H1 (cell line): Measurements from ENCODE around the gene GPRASP2. TPM values are rescaled to one million over a fixed set of nuclear protein-coding genes. Genes with fewer than 3 reads are reported as not detected.

ENCODE experiments used
- E2F6 ChIP-seq: IDR thresholded peaks from 2 replicates; pipeline ENCODE4 v1.6.1; 2012; ENCODE audit warnings: inconsistent platforms
- EGR1 ChIP-seq: IDR thresholded peaks from 2 replicates; pipeline ENCODE4 v1.6.1; 2011; ENCODE audit warnings: low read depth, low read length, borderline replicate concordance
- EZH2 ChIP-seq: fragments of 200-600 bp; sonication (generic); IDR thresholded peaks from 2 replicates; pipeline ENCODE4 v1.7.1; 2012; ENCODE audit warnings: low read depth, mild to moderate bottlenecking, moderate library complexity, low read length, inconsistent platforms; ENCODE audit not compliant: severe bottlenecking
- GTF2F1 ChIP-seq: IDR thresholded peaks from 2 replicates; pipeline ENCODE4 v1.6.1; 2012; ENCODE audit warnings: low read depth, low read length, improper control_type of control experiment, borderline replicate concordance
- KDM5A ChIP-seq: fragments of 200-600 bp; IDR thresholded peaks from 2 replicates; pipeline ENCODE4 v1.7.1; 2012; ENCODE audit warnings: mild to moderate bottlenecking, low read length, inconsistent platforms, mixed read lengths
- PHF8 ChIP-seq: fragments of 200-600 bp; sonication (generic); conservative IDR thresholded peaks from 2 replicates; pipeline ENCODE4 v1.7.1; 2012; ENCODE audit warnings: low read depth, mild to moderate bottlenecking, inconsistent platforms, low read length, moderate library complexity
- RFX5 ChIP-seq: IDR thresholded peaks from 2 replicates; pipeline ENCODE4 v1.6.1; 2011; ENCODE audit warnings: low read depth, low read length, improper control_type of control experiment, borderline replicate concordance
- RNF2 ChIP-seq: fragments of 200-900, 300-1000 bp; sonication (generic); IDR thresholded peaks from 2 replicates; pipeline ENCODE4 v1.7.1; 2016; ENCODE audit warnings: borderline replicate concordance, low read depth, mild to moderate bottlenecking, antibody characterized with exemption, low read length; ENCODE audit not compliant: poor library complexity, severe bottlenecking; ENCODE audit errors: missing control alignments
- SAP30 ChIP-seq: fragments of 300-600 bp; sonication (generic); IDR thresholded peaks from 2 replicates; pipeline ENCODE4 v1.7.1; 2012; ENCODE audit warnings: low read length, moderate library complexity, mild to moderate bottlenecking, inconsistent platforms; ENCODE audit not compliant: insufficient read depth, insufficient replicate concordance
- TCF12 ChIP-seq: IDR thresholded peaks from 2 replicates; pipeline ENCODE4 v1.6.1; 2011; ENCODE audit warnings: low read depth, mild to moderate bottlenecking, low read length
- polyA plus RNA-seq, 7 experiments: library from polyadenylated mRNA; depleted of rRNA in 3 of 7; stranded (reverse) in 5 of 7; unstranded in 2 of 7; fragments of >200 nt in 5 of 7; fragments of 200-250 nt in 2 of 7; gene quantifications; 1 replicate in 5 of 7; 2 replicates in 1 of 7; 4 replicates in 1 of 7; pipeline versions ENCODE4 v1.2.1 to v1.2.3, GENCODE V29; 2011 to 2013; ENCODE audit warnings: missing spikeins in 2 of 7, mixed read lengths in 2 of 7
- total RNA-seq: library from RNA; stranded (reverse); fragmentation: NEBNext Ultra II Directional; extraction: Animal tissue kit (Norgen Biotek cat#: 25700); gene quantifications from 2 replicates; pipeline ENCODE4 v1.2.1, GENCODE V29; 2021

GPRASP2 gene
- total and polyA plus RNA-seq, 2 of the 8 experiments (the other 6 are each of a cell fraction or from before 2014, with no cell fraction given): 8.0 to 15.7 TPM

DNA sequence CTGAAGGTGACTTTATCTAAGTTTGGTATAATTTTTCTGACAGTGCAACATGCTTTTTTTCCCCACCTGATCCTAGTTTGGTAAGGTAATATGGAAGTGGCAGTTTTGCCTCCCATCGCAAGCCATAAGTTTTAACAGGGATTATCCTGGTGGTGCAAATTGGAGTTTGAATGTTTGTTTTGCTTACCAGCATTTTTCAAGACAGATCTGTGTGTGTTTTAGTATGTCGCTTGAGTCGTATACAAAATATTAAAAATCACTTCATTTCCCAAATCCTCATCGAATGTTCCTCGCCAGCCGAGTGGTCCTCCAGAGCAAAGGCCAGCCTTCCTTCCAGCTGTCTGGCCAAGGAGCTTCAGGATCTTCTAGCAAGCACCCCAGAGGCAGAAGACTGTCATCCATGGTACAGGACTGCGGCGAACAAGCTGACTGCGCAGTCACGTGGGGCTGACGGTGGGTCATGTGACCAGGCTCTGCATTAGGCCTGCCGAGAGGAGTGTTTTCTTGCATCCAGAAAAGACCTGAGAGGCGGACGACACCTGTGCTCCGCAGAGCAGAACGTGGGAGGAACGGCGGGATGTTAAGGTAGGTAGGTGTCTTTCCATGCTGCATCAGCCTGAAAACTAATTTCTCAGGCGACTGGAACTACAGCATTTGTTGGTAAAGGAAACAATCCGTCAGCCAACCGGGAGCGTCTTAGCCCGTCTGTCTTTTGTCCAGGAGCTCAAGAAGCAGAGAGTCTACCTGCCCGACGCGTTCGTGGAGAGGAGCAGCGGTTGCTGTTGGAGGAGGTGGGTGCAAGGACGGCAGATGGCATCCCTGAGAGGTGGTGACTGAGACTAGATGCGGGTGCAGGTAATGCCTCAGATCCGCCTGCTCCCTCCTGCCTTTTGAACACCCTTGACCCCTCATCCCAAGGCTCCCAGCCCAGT, 8.3 kb downstream of the GPRASP2 start, which contains the start of gene GPRASP3 (continued):
- no peak for TF ChIP-seq EGR1
- TF ChIP-seq RFX5: no peak
- 0 out of 2 replicates have a peak, but pooled peaks have one; percentile 16 for TF ChIP-seq E2F6
- TF ChIP-seq KDM5A: peak; percentile 63; the same call in 1 of the 2 replicates
- TF ChIP-seq EZH2: no peak
- TF ChIP-seq PHF8: no peak; the same call in 1 of the 2 replicates
- TF ChIP-seq TCF12: no peak
- no peak for TF ChIP-seq RNF2
- TF ChIP-seq SAP30: peak; percentile 89
- TF ChIP-seq GTF2F1: no peak; the same call in 1 of the 2 replicates
